LNCaP clone FGC (cell line): ENCODE data around the gene CCDC70.

Experiments used
- DNase-seq: peaks from one replicate; pipeline ENCODE4 v3.0.0-alpha.2; 2011; ENCODE audit warnings: low read depth
- H3K4me3 ChIP-seq: 2 replicates; pipeline ENCODE4 v1.5.1; 2011; ENCODE audit warnings: mild to moderate bottlenecking, low read depth, low read length, control low read depth
- CTCF ChIP-seq: IDR thresholded peaks from 2 replicates; pipeline ENCODE4 v1.5.1; 2012; ENCODE audit warnings: mild to moderate bottlenecking; ENCODE audit not compliant: control insufficient read depth, insufficient read depth; ENCODE audit errors: extremely low read depth

The CCDC70 gene

GRCh38 chr13:51914137-51914493, 52.3 kb downstream of the CCDC70 start:
- TF ChIP-seq CTCF = no peak
- no peak for DNase-seq
- no peak overlapping the region for H3K4me3 ChIP-seq
